Lung (tissue), 12 donors: Measurements from ENCODE around the gene ETV3. TPM values are rescaled to one million over a fixed set of nuclear protein-coding genes. Genes with fewer than 3 reads are reported as not detected.

Source experiments
- ATAC-seq: fragments of 200-7000 bp; cut with Tn5 transposase; one replicate; pipeline ENCODE4 v1.9.1; 2020; ENCODE audit warnings: moderate number of reproducible peaks; ENCODE audit not compliant: insufficient read depth, low FRiP score
- DNase-seq, 3 donors: peaks; one replicate each; pipeline ENCODE4 v3.0.0-alpha.2; 2013 to 2017
- H3K27ac ChIP-seq, 2 donors: one replicate each; pipeline ENCODE4 v1.5.1; 2013; ENCODE audit warnings: mild to moderate bottlenecking in 2 of 2, moderate library complexity in 2 of 2, control low read depth in 1 of 2, inconsistent platforms in 1 of 2, low read depth in 1 of 2, low read length in 1 of 2
- H3K27me3 ChIP-seq, 3 donors: one replicate each; pipeline ENCODE4 v1.5.1; 2013; ENCODE audit warnings: low read length in 2 of 3; ENCODE audit not compliant: control insufficient read depth in 3 of 3, insufficient read depth in 3 of 3
- H3K36me3 ChIP-seq, 4 donors: one replicate each; pipeline ENCODE4 v1.5.1; 2013; ENCODE audit warnings: low read length in 4 of 4, mild to moderate bottlenecking in 1 of 4, moderate library complexity in 1 of 4; ENCODE audit not compliant: control insufficient read depth in 4 of 4, insufficient read depth in 4 of 4
- H3K4me1 ChIP-seq, 5 donors: one replicate each; pipeline ENCODE4 v1.5.1; 2013; ENCODE audit warnings: low read length in 5 of 5, mild to moderate bottlenecking in 2 of 5, moderate library complexity in 1 of 5; ENCODE audit not compliant: control insufficient read depth in 5 of 5, insufficient read depth in 5 of 5
- H3K4me3 ChIP-seq: one replicate; pipeline ENCODE4 v1.5.1; 2013; ENCODE audit warnings: mild to moderate bottlenecking, control low read depth, moderate library complexity
- H3K9ac ChIP-seq, 2 donors: one replicate each; pipeline ENCODE4 v1.5.1; 2013; ENCODE audit warnings: low read length in 2 of 2, control low read depth in 1 of 2; ENCODE audit not compliant: insufficient read depth in 1 of 2
- H3K9me3 ChIP-seq, 4 donors: one replicate each; pipeline ENCODE4 v1.5.1; 2013; ENCODE audit warnings: low read length in 3 of 4, mild to moderate bottlenecking in 1 of 4, moderate library complexity in 1 of 4; ENCODE audit not compliant: control insufficient read depth in 4 of 4, insufficient read depth in 3 of 4
- WGBS, 2 donors: extraction: QIAGEN DNeasy Blood & Tissue Kit; methylation state at CpG; one replicate each; pipeline ENCODE4 v1.1.7; 2013; 5-methylcytosine and 5-hydroxymethylcytosine counted together
- polyA plus RNA-seq, 2 donors: library from polyadenylated mRNA; stranded (reverse); fragments of 200-250 nt; gene quantifications; one replicate each; pipeline ENCODE4 v1.2.1, GENCODE V29; 2013
- total RNA-seq, 2 donors: library from RNA; depleted of rRNA in 1 of 2; stranded (reverse); fragments of >200 nt in 1 of 2; gene quantifications; one replicate each; pipeline ENCODE4 v1.2.1, GENCODE V29; 2014 to 2021
- TF ChIP-seq, protein P1 (sequence below): IDR thresholded peaks from 2 replicates; pipeline ENCODE4 v1.5.1; 2012; ENCODE audit warnings: mild to moderate bottlenecking; ENCODE audit errors: control extremely low read depth, extremely low read depth
- donor health status: control.
- donor health status: control.
- donor health status: Bipolar disorder and iron deficiency.
- donor health status: healthy.
- donor health status: DM: yes; HTN: yes; CAD: no.

Gene ETV3
- total and polyA plus RNA-seq, 4 donors, result 7.9 to 31.5 (median 19.3) TPM

DNA sequence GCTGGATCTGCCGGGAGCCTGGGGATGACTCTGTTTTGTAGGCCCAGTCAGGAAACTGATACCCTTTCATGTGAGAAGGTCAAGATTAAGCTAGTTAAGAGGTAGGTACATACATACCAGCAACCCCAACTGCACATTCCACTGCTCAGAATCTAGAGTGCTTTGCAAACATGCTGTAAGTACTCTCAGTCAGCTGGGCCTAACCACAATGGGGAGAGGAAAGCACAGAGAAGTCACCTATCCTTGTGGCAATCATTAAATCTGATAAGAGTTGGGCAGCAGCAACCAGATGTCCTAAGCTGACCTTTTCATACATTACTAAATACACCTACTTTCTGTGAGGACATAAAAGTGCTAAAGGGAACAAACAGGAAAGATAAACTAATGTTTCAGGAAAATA is 2.5 kb downstream of the ETV3 start:
- H3K27me3 ChIP-seq, result no peaks in the 10 kb centered on the region
- peaks cover 18 to 47% (median 23%) of the 10 kb centered on the region in 4 donors for H3K36me3 ChIP-seq
- H3K4me3 ChIP-seq, result no peak overlapping the region
- H3K9me3 ChIP-seq, result no peaks in the 10 kb centered on the region
- TF ChIP-seq, protein P1, sequence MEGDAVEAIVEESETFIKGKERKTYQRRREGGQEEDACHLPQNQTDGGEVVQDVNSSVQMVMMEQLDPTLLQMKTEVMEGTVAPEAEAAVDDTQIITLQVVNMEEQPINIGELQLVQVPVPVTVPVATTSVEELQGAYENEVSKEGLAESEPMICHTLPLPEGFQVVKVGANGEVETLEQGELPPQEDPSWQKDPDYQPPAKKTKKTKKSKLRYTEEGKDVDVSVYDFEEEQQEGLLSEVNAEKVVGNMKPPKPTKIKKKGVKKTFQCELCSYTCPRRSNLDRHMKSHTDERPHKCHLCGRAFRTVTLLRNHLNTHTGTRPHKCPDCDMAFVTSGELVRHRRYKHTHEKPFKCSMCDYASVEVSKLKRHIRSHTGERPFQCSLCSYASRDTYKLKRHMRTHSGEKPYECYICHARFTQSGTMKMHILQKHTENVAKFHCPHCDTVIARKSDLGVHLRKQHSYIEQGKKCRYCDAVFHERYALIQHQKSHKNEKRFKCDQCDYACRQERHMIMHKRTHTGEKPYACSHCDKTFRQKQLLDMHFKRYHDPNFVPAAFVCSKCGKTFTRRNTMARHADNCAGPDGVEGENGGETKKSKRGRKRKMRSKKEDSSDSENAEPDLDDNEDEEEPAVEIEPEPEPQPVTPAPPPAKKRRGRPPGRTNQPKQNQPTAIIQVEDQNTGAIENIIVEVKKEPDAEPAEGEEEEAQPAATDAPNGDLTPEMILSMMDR, result no peak
- DNase-seq, result peak; percentile 52 to 82 (median 67)
- 43 to 70% methylated on average over 1 of the region's 1 CpG for WGBS, 2 donors
- H3K9ac ChIP-seq, result no peak overlapping the region
- peaks cover 2 to 27% (median 16%) of the 10 kb centered on the region in 5 donors for H3K4me1 ChIP-seq
- no peak overlapping the region for H3K27ac ChIP-seq
- ATAC-seq, result peak; percentile 29

DNA sequence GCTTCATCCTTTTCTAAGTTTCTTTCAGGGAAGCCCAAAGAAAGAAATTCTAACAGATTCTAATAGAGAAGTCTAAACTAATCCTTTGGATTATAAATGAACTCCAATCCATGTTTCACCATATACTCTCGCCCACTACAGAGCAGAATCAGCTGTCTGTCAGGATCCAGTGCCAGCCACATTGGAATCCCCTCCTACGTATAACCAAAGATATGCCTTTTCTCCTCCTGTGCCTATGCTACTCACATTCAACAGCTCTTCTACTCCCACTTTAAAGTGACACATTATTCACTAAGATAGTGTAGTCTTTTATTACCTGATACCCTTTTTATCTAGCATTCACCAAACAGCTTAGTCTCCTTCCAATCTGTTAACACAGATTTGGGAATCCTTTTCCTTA is 3.1 kb downstream of the ETV3 start:
- no peak for DNase-seq
- WGBS, 2 donors, result 79 to 85% methylated on average over 2 of the region's 2 CpGs
- H3K36me3 ChIP-seq, result peaks cover 20 to 51% (median 27%) of the 10 kb centered on the region in 4 donors
- no peak for ATAC-seq
- H3K27ac ChIP-seq, result no peak overlapping the region
- H3K4me3 ChIP-seq, result no peak overlapping the region
- no peaks in the 10 kb centered on the region for H3K27me3 ChIP-seq
- H3K9me3 ChIP-seq, result no peaks in the 10 kb centered on the region
- peaks cover 2 to 27% (median 16%) of the 10 kb centered on the region in 5 donors for H3K4me1 ChIP-seq
- no peak overlapping the region for H3K9ac ChIP-seq
- TF ChIP-seq, protein P1, result no peak

DNA sequence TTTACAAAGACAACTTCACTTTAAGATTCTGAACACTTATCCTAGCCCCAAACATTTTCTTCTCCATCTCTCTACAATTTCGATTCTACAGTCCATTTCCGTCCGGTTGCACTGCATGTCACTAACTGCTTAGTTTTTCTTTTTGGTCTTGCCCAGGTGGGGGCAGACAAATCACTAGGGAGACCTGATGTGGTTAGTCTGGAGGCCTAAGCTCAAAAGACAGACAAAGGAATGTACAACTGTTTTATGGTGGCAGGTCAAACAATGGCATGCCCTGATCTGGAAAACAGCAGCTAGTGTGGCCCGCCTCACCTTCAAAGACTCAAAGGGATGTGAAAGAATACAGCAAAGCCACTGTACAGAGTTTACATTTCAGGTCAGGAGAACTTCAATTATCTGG is 3.8 kb downstream of the ETV3 start:
- H3K4me1 ChIP-seq, result peaks cover 2 to 27% (median 16%) of the 10 kb centered on the region in 5 donors

More for the DNA sequence above, 3.8 kb downstream of the ETV3 start:
- no peaks in the 10 kb centered on the region for H3K9me3 ChIP-seq
- H3K4me3 ChIP-seq, result no peak overlapping the region
- no peak overlapping the region for H3K9ac ChIP-seq
- 92 to 94% methylated on average over 4 of the region's 4 CpGs for WGBS, 2 donors
- no peak for DNase-seq
- ATAC-seq, result no peak
- no peaks in the 10 kb centered on the region for H3K27me3 ChIP-seq
- H3K27ac ChIP-seq, result no peak overlapping the region
- TF ChIP-seq, protein P1, result no peak
- peaks cover 20 to 53% (median 27%) of the 10 kb centered on the region in 4 donors for H3K36me3 ChIP-seq
